Duodenal mucosa (tissue), 2 donors: Measurements from ENCODE around the gene CIBAR2.

ENCODE experiments used
- H3K27ac ChIP-seq: one replicate; pipeline ENCODE4 v1.7.0; 2013; ENCODE audit warnings: low read depth, low read length
- H3K27me3 ChIP-seq, 2 donors: one replicate each; pipeline ENCODE4 v1.7.0; 2013; ENCODE audit warnings: low read length in 2 of 2, control low read depth in 1 of 2; ENCODE audit not compliant: insufficient read depth in 2 of 2, control insufficient read depth in 1 of 2
- H3K36me3 ChIP-seq, 2 donors: one replicate each; pipeline ENCODE4 v1.7.0; 2013; ENCODE audit warnings: low read length in 2 of 2, control low read depth in 1 of 2; ENCODE audit not compliant: insufficient read depth in 2 of 2, control insufficient read depth in 1 of 2
- H3K4me1 ChIP-seq, 2 donors: one replicate each; pipeline ENCODE4 v1.7.0; 2013; ENCODE audit warnings: low read length in 2 of 2, control low read depth in 1 of 2; ENCODE audit not compliant: insufficient read depth in 2 of 2, control insufficient read depth in 1 of 2
- H3K4me3 ChIP-seq, 2 donors: one replicate each; pipeline ENCODE4 v1.7.0; 2013; ENCODE audit warnings: low read length in 2 of 2, low read depth in 1 of 2
- H3K9ac ChIP-seq, 2 donors: one replicate each; pipeline ENCODE4 v1.7.0; 2013; ENCODE audit warnings: low read length in 2 of 2, low read depth in 1 of 2
- H3K9me3 ChIP-seq, 2 donors: one replicate each; pipeline ENCODE4 v1.7.0; 2013; ENCODE audit warnings: low read length in 2 of 2, control low read depth in 1 of 2; ENCODE audit not compliant: control insufficient read depth in 1 of 2

Gene CIBAR2

DNA sequence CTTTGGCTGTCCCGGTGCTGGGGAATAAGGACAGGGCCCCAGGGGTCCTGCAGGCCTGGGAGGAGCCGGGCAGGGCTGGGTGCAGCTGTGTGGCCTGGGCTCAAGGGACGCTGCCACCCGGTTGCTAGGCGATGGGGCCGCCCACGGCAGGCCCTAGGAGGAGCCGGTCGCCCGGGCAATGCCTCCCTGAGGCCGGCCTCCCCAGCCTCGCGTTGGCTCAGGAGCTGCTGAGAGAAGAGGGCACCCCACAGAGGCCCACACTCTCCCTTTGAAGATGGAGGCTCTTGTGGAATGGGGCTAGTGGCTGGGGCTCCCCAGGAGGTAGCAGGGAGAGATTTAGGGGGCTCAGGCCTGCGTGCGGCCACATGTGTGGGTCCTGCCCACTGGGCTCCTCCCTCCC, at the start of gene CIBAR2:
Gene CIBAR2 (minus strand): TSS at position 109 of the 400 bp plus-strand sequence. CDS start 120 bp downstream, outside the sequence.
- H3K27ac ChIP-seq: no peak within 1 kb of the TSS
- no peaks in the 10 kb centered on the region for H3K27me3 ChIP-seq
- no peak within 1 kb of the TSS for H3K9ac ChIP-seq
- H3K4me3 ChIP-seq: no peak within 1 kb of the TSS
- H3K9me3 ChIP-seq: no peaks in the 10 kb centered on the region
- no peaks in the 10 kb centered on the region for H3K36me3 ChIP-seq
- no peaks in the 10 kb centered on the region for H3K4me1 ChIP-seq

DNA sequence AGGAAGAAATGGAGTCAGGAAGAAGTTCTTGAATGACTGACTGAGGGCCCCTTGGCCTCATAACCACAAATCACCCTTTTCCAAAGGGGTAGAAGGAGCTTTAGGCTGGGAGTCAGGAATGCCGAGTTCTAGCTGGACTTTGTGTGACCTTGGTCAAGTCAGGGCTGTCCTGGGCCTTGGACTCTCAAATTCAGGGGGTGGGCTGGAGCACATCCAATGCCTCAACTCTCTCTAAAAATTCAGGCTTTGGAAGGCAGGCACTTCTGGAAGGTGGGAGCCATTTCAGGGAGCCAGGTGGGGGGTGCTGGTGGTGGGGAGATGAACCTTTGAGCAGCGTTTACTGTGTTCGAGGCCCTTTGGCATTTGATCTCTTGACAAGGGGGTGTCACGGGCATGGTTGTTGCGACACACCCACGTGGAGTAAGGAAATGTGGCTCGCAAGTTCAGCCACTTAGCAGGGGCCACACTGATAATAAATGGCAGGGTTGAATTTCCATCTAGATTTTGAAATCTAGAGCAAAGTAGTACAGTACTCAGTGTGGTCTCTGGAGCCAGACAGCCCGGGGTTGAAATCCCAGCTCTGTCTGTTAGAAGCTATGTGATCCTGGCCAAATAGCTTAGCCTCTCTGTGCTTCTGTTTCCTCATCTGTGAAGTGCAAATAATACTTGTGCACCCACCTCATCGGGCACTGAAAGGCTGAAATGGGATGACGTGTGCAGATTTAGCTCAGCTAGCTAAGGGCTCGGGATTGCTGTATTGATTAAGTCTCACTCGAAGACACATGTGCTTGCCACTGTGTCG, 47.1 kb upstream of the CIBAR2 start:
- no peak overlapping the region for H3K27ac ChIP-seq
- H3K9ac ChIP-seq: no peak overlapping the region
- H3K4me1 ChIP-seq: peaks cover 11 to 18% of the 10 kb centered on the region in 2 donors

GRCh38 chr16:85158743-85159178, 46.5 kb upstream of the CIBAR2 start:
- no peak overlapping the region for H3K9ac ChIP-seq
- no peaks in the 10 kb centered on the region for H3K9me3 ChIP-seq
- H3K27ac ChIP-seq: no peak overlapping the region
- no peak overlapping the region for H3K4me3 ChIP-seq
- H3K36me3 ChIP-seq: no peaks in the 10 kb centered on the region
- peaks cover 11 to 18% of the 10 kb centered on the region in 2 donors for H3K4me1 ChIP-seq
- no peaks in the 10 kb centered on the region for H3K27me3 ChIP-seq

More for the DNA sequence above, 47.1 kb upstream of the CIBAR2 start:
- Histone ChIP-seq H3K27me3 (no peaks in the 10 kb centered on the region), H3K9me3 (no peaks in the 10 kb centered on the region), H3K36me3 (no peaks in the 10 kb centered on the region), H3K4me3 (no peak overlapping the region)

- peaks cover 11 to 18% of the 10 kb centered on the region in 2 donors for H3K4me1 ChIP-seq
- H3K27ac ChIP-seq: no peak overlapping the region
- no peaks in the 10 kb centered on the region for H3K9me3 ChIP-seq
- H3K9ac ChIP-seq: no peak overlapping the region
- peak overlapping the region; percentile 12 to 40 for H3K4me3 ChIP-seq
- no peaks in the 10 kb centered on the region for H3K36me3 ChIP-seq
- no peaks in the 10 kb centered on the region for H3K27me3 ChIP-seq
Measured at GRCh38 chr16:85157813-85158742, 45.8 kb upstream of the CIBAR2 start.

GRCh38 chr16:85157372-85157771, 45.1 kb upstream of the CIBAR2 start:
- Histone ChIP-seq H3K9ac (no peak overlapping the region), H3K27me3 (no peaks in the 10 kb centered on the region), H3K27ac (no peak overlapping the region), H3K36me3 (no peaks in the 10 kb centered on the region), H3K4me3 (peak overlapping the region in 1 of 2 donors; percentile 40), H3K9me3 (no peaks in the 10 kb centered on the region), H3K4me1 (peaks cover 11 to 13% of the 10 kb centered on the region in 2 donors)

DNA sequence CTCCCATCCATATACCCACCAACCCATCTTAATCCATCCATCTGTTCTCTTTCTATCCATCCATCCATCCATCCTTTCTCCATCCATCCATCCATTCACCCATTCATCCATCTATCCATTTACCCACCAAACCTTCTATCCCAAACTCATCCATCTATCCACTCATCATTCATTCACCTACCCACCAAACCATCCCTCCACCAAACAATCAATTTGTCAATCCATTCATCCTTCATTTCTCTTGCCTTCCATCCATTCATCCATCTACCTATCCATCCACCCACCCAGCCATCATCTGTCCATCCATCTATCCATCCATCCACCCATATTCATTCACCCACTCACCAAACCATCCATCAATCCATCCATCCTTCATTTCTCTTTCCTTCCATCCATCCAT, 44.6 kb upstream of the CIBAR2 start:
- no peaks in the 10 kb centered on the region for H3K27me3 ChIP-seq
- H3K4me3 ChIP-seq: no peak overlapping the region
- H3K4me1 ChIP-seq: peaks cover 11 to 15% of the 10 kb centered on the region in 2 donors
- H3K9me3 ChIP-seq: no peaks in the 10 kb centered on the region
- no peak overlapping the region for H3K9ac ChIP-seq
- H3K27ac ChIP-seq: no peak overlapping the region
- no peaks in the 10 kb centered on the region for H3K36me3 ChIP-seq

DNA sequence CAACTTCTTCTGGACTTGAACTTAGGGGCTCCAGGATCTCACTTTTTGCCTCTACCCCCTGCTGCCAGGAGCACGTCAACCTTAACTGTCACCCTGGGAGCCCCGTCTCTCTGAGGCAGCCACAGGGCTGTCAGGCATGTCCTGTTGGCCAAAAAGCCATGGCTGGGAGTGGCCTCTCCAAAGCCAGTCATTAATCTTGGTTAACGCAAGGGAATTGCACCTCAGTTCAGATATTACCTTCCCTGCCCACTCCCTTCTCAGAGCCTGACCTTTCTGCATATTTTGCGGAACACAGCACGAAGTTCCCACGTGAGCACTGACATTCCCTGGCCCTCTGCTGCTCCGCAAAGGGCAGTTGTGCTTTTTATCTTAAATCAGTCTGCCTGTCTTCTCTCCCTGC, 44.2 kb upstream of the CIBAR2 start:
- H3K4me3 ChIP-seq: no peak overlapping the region
- no peak overlapping the region for H3K9ac ChIP-seq
- H3K36me3 ChIP-seq: no peaks in the 10 kb centered on the region
- H3K27me3 ChIP-seq: no peaks in the 10 kb centered on the region
- peaks cover 11 to 19% of the 10 kb centered on the region in 2 donors for H3K4me1 ChIP-seq
- H3K27ac ChIP-seq: no peak overlapping the region
- no peaks in the 10 kb centered on the region for H3K9me3 ChIP-seq

- Histone ChIP-seq H3K9me3 (no peaks in the 10 kb centered on the region), H3K36me3 (no peaks in the 10 kb centered on the region), H3K27ac (no peak overlapping the region), H3K9ac (no peak overlapping the region), H3K4me1 (peaks cover 11 to 15% of the 10 kb centered on the region in 2 donors), H3K4me3 (no peak overlapping the region), H3K27me3 (no peaks in the 10 kb centered on the region)
Measured at GRCh38 chr16:85153656-85154091, 41.4 kb upstream of the CIBAR2 start.

DNA sequence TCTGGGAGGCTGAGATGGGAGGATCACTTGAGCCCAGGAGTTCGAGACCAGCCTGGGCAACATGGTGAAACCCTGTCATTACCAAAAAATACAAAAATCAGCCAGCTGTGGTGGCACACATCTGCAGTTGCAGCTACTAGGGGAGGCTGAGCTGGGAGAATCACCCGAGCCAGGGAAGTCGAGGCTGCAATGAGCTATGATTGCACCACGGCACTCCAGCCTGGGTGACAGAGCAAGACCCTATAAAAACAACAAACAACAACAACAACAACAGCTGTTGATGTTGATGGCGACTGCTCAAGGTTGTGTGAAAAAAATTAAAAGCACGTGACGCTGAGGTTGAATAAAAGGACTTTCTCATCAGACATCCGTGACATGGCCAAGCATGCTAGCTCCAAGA, 40.8 kb upstream of the CIBAR2 start:
- no peak overlapping the region for H3K27ac ChIP-seq

More for the DNA sequence above, 40.8 kb upstream of the CIBAR2 start:
- H3K36me3 ChIP-seq: no peaks in the 10 kb centered on the region
- H3K4me1 ChIP-seq: peaks cover 5 to 13% of the 10 kb centered on the region in 2 donors
- H3K27me3 ChIP-seq: no peaks in the 10 kb centered on the region
- no peak overlapping the region for H3K9ac ChIP-seq
- H3K4me3 ChIP-seq: no peak overlapping the region
- no peaks in the 10 kb centered on the region for H3K9me3 ChIP-seq
